Transverse colon (tissue), 3 donors: Measurements from ENCODE around the gene SUCO.

ENCODE experiments used
- POLR2A ChIP-seq: fragments of 450-650 bp; IDR thresholded peaks from one replicate; pipeline ENCODE4 v1.6.1; 2016; ENCODE audit warnings: antibody characterized with exemption, mild to moderate bottlenecking, moderate library complexity
- TF ChIP-seq, protein P1 (sequence below), 5 experiments: fragments of 200-600 bp in 3 of 5; fragments of 450-650 bp in 2 of 5; sonication (generic) in 3 of 5; IDR thresholded peaks; 1 replicate in 2 of 5; 2 replicates in 3 of 5; pipeline ENCODE4 v1.5.1; 2016 to 2017; ENCODE audit warnings: antibody characterized with exemption in 5 of 5, inconsistent platforms in 3 of 5, mild to moderate bottlenecking in 2 of 5, moderate library complexity in 1 of 5

DNA sequence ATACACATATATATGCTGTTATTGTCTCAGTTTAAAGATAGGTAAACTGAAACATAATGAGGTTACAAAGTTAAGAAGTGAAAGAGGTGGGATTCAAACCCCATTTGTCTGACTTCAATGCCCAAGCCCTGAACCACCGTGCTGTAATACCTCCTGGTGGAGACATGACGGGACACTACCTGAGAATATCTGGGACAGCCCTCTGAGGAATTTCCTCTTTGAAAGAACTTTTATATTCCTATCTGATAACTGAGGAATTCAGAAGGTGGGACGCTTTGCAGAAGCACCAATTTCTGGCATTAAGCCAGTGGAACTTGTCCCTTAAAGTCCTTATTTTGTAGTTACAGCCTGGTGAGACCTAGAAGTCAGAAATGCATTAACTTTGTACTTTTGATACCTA lies 93.9 kb downstream of the SUCO start:
- no peak for TF ChIP-seq POLR2A
- TF ChIP-seq, protein P1, sequence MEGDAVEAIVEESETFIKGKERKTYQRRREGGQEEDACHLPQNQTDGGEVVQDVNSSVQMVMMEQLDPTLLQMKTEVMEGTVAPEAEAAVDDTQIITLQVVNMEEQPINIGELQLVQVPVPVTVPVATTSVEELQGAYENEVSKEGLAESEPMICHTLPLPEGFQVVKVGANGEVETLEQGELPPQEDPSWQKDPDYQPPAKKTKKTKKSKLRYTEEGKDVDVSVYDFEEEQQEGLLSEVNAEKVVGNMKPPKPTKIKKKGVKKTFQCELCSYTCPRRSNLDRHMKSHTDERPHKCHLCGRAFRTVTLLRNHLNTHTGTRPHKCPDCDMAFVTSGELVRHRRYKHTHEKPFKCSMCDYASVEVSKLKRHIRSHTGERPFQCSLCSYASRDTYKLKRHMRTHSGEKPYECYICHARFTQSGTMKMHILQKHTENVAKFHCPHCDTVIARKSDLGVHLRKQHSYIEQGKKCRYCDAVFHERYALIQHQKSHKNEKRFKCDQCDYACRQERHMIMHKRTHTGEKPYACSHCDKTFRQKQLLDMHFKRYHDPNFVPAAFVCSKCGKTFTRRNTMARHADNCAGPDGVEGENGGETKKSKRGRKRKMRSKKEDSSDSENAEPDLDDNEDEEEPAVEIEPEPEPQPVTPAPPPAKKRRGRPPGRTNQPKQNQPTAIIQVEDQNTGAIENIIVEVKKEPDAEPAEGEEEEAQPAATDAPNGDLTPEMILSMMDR (IDR thresholded peaks at IDR 0.05): no peak
